Gastroesophageal sphincter (tissue), 4 donors: ENCODE results near the gene SIRT1. TPM values are rescaled to one million over a fixed set of nuclear protein-coding genes. Genes with fewer than 3 reads are reported as not detected.
"Not testable (repeated sequence)": the region's sequence is repeated elsewhere in the genome, so short reads cannot be mapped to it uniquely, and the experiment has no call there.

Source experiments
- ATAC-seq: fragments of 150-250 bp; one replicate; pipeline ENCODE4 v1.9.1; 2016; ENCODE audit warnings: mild to moderate bottlenecking, moderate library complexity
- H3K27ac ChIP-seq, 4 donors: fragments of 200-600 bp; sonication (generic) in 3 of 4; 1 replicate in 3 of 4; 2 replicates in 1 of 4; pipeline ENCODE4 v1.5.1; 2016 to 2019
- H3K27me3 ChIP-seq: fragments of 200-600 bp; sonication (generic); one replicate; pipeline ENCODE4 v1.5.1; 2019
- H3K36me3 ChIP-seq, 2 donors: fragments of 200-600 bp; sonication (generic); one replicate each; pipeline ENCODE4 v1.5.1; 2019; ENCODE audit warnings: control low read depth in 1 of 2
- H3K4me1 ChIP-seq, 3 donors: fragments of 200-600 bp; sonication (generic); 1 replicate in 2 of 3; 2 replicates in 1 of 3; pipeline ENCODE4 v1.5.1; 2016 to 2019; ENCODE audit warnings: control low read depth in 2 of 3
- H3K4me3 ChIP-seq, 2 donors: fragments of 200-600 bp; sonication (generic); one replicate each; pipeline ENCODE4 v1.5.1; 2019; ENCODE audit warnings: mild to moderate bottlenecking in 1 of 2, moderate library complexity in 1 of 2
- H3K9me3 ChIP-seq, 3 donors: fragments of 200-600 bp; sonication (generic); one replicate each; pipeline ENCODE4 v1.5.1; 2017 to 2019; ENCODE audit warnings: control low read depth in 2 of 3
- EP300 ChIP-seq: sonication (generic); formaldehyde crosslinking; IDR thresholded peaks from one replicate; pipeline ENCODE4 v1.6.1; 2017; ENCODE audit warnings: antibody characterized with exemption, mild to moderate bottlenecking
- POLR2A ChIP-seq, 2 donors: fragments of 450-650 bp; IDR thresholded peaks; one replicate each; pipeline ENCODE4 v1.6.1; 2017; ENCODE audit warnings: antibody characterized with exemption in 2 of 2, mild to moderate bottlenecking in 2 of 2, moderate library complexity in 1 of 2
- POLR2AphosphoS5 ChIP-seq: sonication (generic); formaldehyde crosslinking; IDR thresholded peaks from one replicate; pipeline ENCODE4 v1.6.1; 2017; ENCODE audit warnings: antibody characterized with exemption
- WGBS, 2 donors: methylation state at CpG; one replicate each; pipeline ENCODE4 v1.1.5; 2018; ENCODE audit warnings: low coverage in 1 of 2; 5-methylcytosine and 5-hydroxymethylcytosine counted together
- small RNA-seq, 4 donors: library from RNA; depleted of rRNA; stranded (forward); fragments of <200 nt; gene quantifications; one replicate each; pipeline ENCODE3, GENCODE V24; 2016
- total RNA-seq, 4 donors: library from RNA; depleted of rRNA; stranded (reverse); fragments of >200 nt; gene quantifications; one replicate each; pipeline ENCODE4 v1.1.0, GENCODE V29; 2016
- TF ChIP-seq, protein P1 (sequence below), 4 experiments: fragments of 200-600 bp in 2 of 4; fragments of 450-650 bp in 2 of 4; sonication (generic) in 1 of 4; IDR thresholded peaks; one replicate each; pipeline ENCODE4 v1.5.1; 2017 to 2019; ENCODE audit warnings: antibody characterized with exemption in 4 of 4, mild to moderate bottlenecking in 2 of 4, moderate library complexity in 2 of 4

Gene SIRT1
- total RNA-seq, 4 donors from 2014 or later: 22.1 to 39.8 (median 33.4) TPM

GRCh38 chr10:67943917-67944316, 59.5 kb downstream of the SIRT1 start:
- Histone ChIP-seq H3K36me3 (peaks cover 0 to 69% of the 10 kb centered on the region in 2 donors), H3K4me1 (no peaks in the 10 kb centered on the region), H3K4me3 (no peak overlapping the region), H3K27ac (no peak overlapping the region), H3K9me3 (no peaks in the 10 kb centered on the region), H3K27me3 (no peaks in the 10 kb centered on the region)
- no peak for TF ChIP-seq EP300
- no peak for TF ChIP-seq POLR2A (IDR thresholded peaks at IDR 0.05)
- TF ChIP-seq POLR2AphosphoS5: no peak
- TF ChIP-seq, protein P1, sequence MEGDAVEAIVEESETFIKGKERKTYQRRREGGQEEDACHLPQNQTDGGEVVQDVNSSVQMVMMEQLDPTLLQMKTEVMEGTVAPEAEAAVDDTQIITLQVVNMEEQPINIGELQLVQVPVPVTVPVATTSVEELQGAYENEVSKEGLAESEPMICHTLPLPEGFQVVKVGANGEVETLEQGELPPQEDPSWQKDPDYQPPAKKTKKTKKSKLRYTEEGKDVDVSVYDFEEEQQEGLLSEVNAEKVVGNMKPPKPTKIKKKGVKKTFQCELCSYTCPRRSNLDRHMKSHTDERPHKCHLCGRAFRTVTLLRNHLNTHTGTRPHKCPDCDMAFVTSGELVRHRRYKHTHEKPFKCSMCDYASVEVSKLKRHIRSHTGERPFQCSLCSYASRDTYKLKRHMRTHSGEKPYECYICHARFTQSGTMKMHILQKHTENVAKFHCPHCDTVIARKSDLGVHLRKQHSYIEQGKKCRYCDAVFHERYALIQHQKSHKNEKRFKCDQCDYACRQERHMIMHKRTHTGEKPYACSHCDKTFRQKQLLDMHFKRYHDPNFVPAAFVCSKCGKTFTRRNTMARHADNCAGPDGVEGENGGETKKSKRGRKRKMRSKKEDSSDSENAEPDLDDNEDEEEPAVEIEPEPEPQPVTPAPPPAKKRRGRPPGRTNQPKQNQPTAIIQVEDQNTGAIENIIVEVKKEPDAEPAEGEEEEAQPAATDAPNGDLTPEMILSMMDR (IDR thresholded peaks at IDR 0.05): no peak
- no peak for ATAC-seq
- 100% methylated on average over 1 of the region's 2 CpGs; no CpG with 5 or more reads in 1 of the 2 donors for WGBS, 2 donors

DNA sequence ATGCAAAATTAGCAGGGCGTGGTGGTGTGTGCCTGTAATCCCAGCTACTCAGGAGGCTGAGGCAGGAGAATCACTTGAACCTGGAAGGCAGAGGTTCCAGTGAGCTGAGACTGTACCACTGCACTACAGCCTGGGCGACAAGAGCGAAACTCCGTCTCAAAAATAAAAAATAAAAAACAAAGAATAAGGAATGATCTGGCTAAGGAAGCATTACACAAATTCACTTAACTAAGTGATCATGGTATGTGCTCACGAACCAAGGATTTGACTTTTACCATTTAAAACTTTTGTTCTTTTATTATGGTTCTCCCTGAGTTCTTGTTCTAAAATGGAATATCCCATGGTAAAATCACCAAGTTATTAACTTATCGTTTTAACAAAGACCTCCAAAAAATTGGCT, 71.2 kb downstream of the SIRT1 start:
- Histone ChIP-seq H3K36me3 (peaks cover 6 to 39% of the 10 kb centered on the region in 2 donors), H3K27ac (no peak overlapping the region), H3K4me1 (no peaks in the 10 kb centered on the region), H3K27me3 (no peaks in the 10 kb centered on the region), H3K9me3 (no peaks in the 10 kb centered on the region), H3K4me3 (no peak overlapping the region)
- ATAC-seq: no peak
- 94 to 95% methylated on average over 5 to 6 of the region's 6 CpGs for WGBS, 2 donors
- no peak for TF ChIP-seq POLR2A (IDR thresholded peaks at IDR 0.05)
- TF ChIP-seq, protein P1 (IDR thresholded peaks at IDR 0.05): no peak
- TF ChIP-seq EP300: no peak
- TF ChIP-seq POLR2AphosphoS5: no peak

DNA sequence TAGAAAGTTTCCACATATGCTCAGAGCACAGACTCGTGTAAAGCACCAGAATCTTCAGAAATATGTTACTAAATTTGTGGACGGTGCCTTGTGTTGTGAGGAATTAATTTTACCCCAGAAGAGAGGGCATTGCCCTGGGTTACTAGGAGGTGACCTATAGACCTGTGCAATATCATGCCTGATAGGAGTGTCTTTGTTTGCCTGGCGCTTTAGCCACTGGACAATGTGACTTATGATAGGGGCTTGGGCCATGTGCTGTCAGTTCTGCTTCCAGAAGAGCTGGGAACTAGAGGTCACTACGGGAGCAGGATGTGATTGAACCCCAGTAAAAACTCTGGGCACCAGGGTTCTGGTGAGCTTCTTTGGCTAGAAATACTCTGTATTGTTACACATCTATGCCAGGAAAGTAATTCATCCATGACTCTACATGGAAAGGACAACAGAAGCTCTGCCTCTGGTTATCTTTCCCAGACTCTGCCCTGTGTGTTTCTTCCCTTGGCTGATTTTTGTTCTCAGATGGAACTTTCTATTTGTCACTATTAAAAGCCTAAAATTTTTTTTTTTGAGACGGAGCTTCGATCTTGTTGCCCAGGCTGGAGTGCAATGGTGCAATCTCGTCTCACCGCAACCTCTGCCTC, 75.5 kb downstream of the SIRT1 start:
- H3K36me3 ChIP-seq: peaks cover 0 to 20% of the 10 kb centered on the region in 2 donors
- H3K9me3 ChIP-seq: no peaks in the 10 kb centered on the region
- no peak for ATAC-seq
- H3K27me3 ChIP-seq: no peaks in the 10 kb centered on the region
- H3K4me1 ChIP-seq: no peaks in the 10 kb centered on the region
- no peak overlapping the region for H3K4me3 ChIP-seq
- H3K27ac ChIP-seq: no peak overlapping the region
- WGBS, 2 donors: 86 to 90% methylated on average over 6 of the region's 8 CpGs
- TF ChIP-seq, protein P1 (IDR thresholded peaks at IDR 0.05): no peak
- no peak for TF ChIP-seq POLR2A (IDR thresholded peaks at IDR 0.05)

- Histone ChIP-seq H3K4me3 (no peak overlapping the region), H3K9me3 (peaks cover 0 to 2% (median 0%) of the 10 kb centered on the region in 3 donors), H3K4me1 (no peaks in the 10 kb centered on the region), H3K27ac (no peak overlapping the region), H3K36me3 (peaks cover 0 to 51% of the 10 kb centered on the region in 2 donors), H3K27me3 (no peaks in the 10 kb centered on the region)
- no peak for ATAC-seq
- no peak for TF ChIP-seq POLR2AphosphoS5
- no peak for TF ChIP-seq POLR2A (IDR thresholded peaks at IDR 0.05)
- TF ChIP-seq, protein P1 (IDR thresholded peaks at IDR 0.05): no peak
- no peak for TF ChIP-seq EP300
- WGBS, 2 donors: 94% methylated on average over 2 of the region's 2 CpGs; no CpG with 5 or more reads in 1 of the 2 donors
Measured at GRCh38 chr10:67965456-67965855, 81.0 kb downstream of the SIRT1 start.

DNA sequence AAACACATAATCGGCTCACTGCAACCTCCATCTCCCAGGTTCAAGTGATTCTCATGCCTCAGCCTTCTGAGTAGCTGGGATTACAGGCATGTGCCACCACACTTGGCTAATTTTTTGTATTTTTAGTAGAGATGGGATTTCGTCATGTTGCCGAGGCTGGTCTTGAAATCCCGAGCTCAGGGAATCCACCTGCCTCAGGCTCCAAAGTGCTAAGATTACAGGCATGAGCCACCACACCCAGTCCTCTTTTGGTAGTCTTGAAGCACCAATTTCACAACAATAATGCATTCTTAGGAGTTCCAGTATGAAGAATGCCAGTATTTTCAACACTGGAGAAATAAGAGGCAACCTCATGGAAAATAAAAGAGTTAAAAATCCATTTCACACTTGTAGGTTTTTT, 81.6 kb downstream of the SIRT1 start:
- not testable (repeated sequence) for H3K27ac ChIP-seq, H3K9me3 ChIP-seq, H3K4me3 ChIP-seq, H3K27me3 ChIP-seq, ATAC-seq, H3K4me1 ChIP-seq
- 85 to 92% methylated on average over 2 to 4 of the region's 4 CpGs for WGBS, 2 donors
- peaks cover 0 to 50% of the 10 kb centered on the region in 2 donors for H3K36me3 ChIP-seq

Small RNA genes lying within 50 kb of the gene (small RNA-seq; reads per million reads assigned to genes)
- 0 reads per million in 4 donors for gene RNU6-523P

Other genes with a start within 250 kb of the SIRT1 start
- gene CTNNA3, start 188.5 kb upstream of the SIRT1 start, total RNA-seq: 10 to 100 TPM in 2 of 4 donors, 1 to 10 TPM in 2; 5.1 to 22.0 (median 13.8) TPM
- 1 to 10 TPM; 2.5 to 4.6 (median 3.3) TPM for gene DNAJC12, start 46.5 kb upstream of the SIRT1 start, total RNA-seq
- gene HERC4, start 190.6 kb downstream of the SIRT1 start, total RNA-seq: 10 to 100 TPM; 30.3 to 58.4 (median 43.0) TPM
- gene MYPN, start 224.8 kb downstream of the SIRT1 start, total RNA-seq: 1 to 10 TPM in 1 of 4 donors, under 1 TPM in 1, not detected in 2; 0.79 to 1.9 TPM